GM12892 (cell line): ENCODE measurements around the gene GDPGP1.

ENCODE experiments used
- DNase-seq: peaks from one replicate; pipeline ENCODE4 v3.0.0; 2011; ENCODE audit not compliant: insufficient read length
- FAIRE-seq: peaks from 2 replicates; lab custom pipeline; 2011; peaks lifted over from hg19 to GRCh38; lab: Jason Lieb, UNC
- POLR2A ChIP-seq: IDR thresholded peaks from 2 replicates; pipeline ENCODE4 v1.6.1; 2011; ENCODE audit warnings: low read depth, low read length, control low read depth
- POLR2AphosphoS5 ChIP-seq: IDR thresholded peaks from 2 replicates; pipeline ENCODE4 v1.6.1; 2011; ENCODE audit warnings: low read depth, low read length, control low read depth
- TAF1 ChIP-seq: IDR thresholded peaks from 2 replicates; pipeline ENCODE4 v1.6.1; 2011; ENCODE audit warnings: low read depth, mild to moderate bottlenecking, control low read depth, low read length, borderline replicate concordance

Gene GDPGP1

GRCh38 chr15:90207252-90207651, 26.8 kb upstream of the GDPGP1 start:
- no peak for DNase-seq
- FAIRE-seq = no peak
- TF ChIP-seq TAF1 (no peak), POLR2AphosphoS5 (no peak), POLR2A (no peak)

- DNase-seq (no peak), FAIRE-seq (no peak)
- no peak for TF ChIP-seq TAF1
- no peak for TF ChIP-seq POLR2A
Observed at GRCh38 chr15:90208356-90208755, 25.7 kb upstream of the GDPGP1 start.

GRCh38 chr15:90209591-90209990, 24.4 kb upstream of the GDPGP1 start:
- FAIRE-seq = peak; percentile 94
- TF ChIP-seq POLR2A (0 out of 2 replicates have a peak, but pooled peaks have one; percentile 44), TAF1 (no peak), POLR2AphosphoS5 (peak; percentile 30; the same call in 1 of the 2 replicates)
- no peak for DNase-seq

- DNase-seq (no peak), FAIRE-seq (no peak)
- no peak for TF ChIP-seq TAF1
- no peak for TF ChIP-seq POLR2AphosphoS5
Observed at GRCh38 chr15:90210593-90210992, 23.4 kb upstream of the GDPGP1 start.

- FAIRE-seq (no peak), DNase-seq (no peak)
- TF ChIP-seq TAF1 (no peak), POLR2AphosphoS5 (no peak), POLR2A (no peak)
Observed at GRCh38 chr15:90211009-90211408, 23.0 kb upstream of the GDPGP1 start.

GRCh38 chr15:90211440-90212143, 22.4 kb upstream of the GDPGP1 start:
- FAIRE-seq = no peak
- TF ChIP-seq TAF1 (no peak), POLR2A (no peak), POLR2AphosphoS5 (no peak)
- DNase-seq = no peak

- FAIRE-seq (no peak), DNase-seq (no peak)
- TF ChIP-seq TAF1 = no peak
- TF ChIP-seq POLR2A = no peak
- no peak for TF ChIP-seq POLR2AphosphoS5
Observed at GRCh38 chr15:90212221-90213098, 21.5 kb upstream of the GDPGP1 start.

GRCh38 chr15:90213122-90213817, 20.7 kb upstream of the GDPGP1 start:
- TF ChIP-seq POLR2A (no peak), POLR2AphosphoS5 (no peak), TAF1 (no peak)
- FAIRE-seq = no peak
- DNase-seq = no peak

- DNase-seq (no peak), FAIRE-seq (no peak)
- no peak for TF ChIP-seq POLR2AphosphoS5
- TF ChIP-seq TAF1 = no peak
- TF ChIP-seq POLR2A = no peak
Observed at GRCh38 chr15:90213818-90214204, 20.2 kb upstream of the GDPGP1 start.

GRCh38 chr15:90214553-90215196, 19.3 kb upstream of the GDPGP1 start:
- no peak for FAIRE-seq
- TF ChIP-seq TAF1 (no peak), POLR2A (no peak), POLR2AphosphoS5 (no peak)
- DNase-seq = no peak

GRCh38 chr15:90217671-90218394, 16.2 kb upstream of the GDPGP1 start:
- FAIRE-seq (no peak), DNase-seq (no peak)
- no peak for TF ChIP-seq TAF1
- TF ChIP-seq POLR2AphosphoS5 = no peak
- TF ChIP-seq POLR2A = no peak
